ENCODE measurements around the gene PRSS27. TPM values are rescaled to one million over a fixed set of nuclear protein-coding genes. Genes with fewer than 3 reads are reported as not detected.

PRSS27 gene
- polyA plus RNA-seq, 4 donors, result 0.73 to 1.9 (median 1.0) TPM

Other genes with a start within 250 kb of the PRSS27 start
- gene NTN3, start 248.9 kb downstream of the PRSS27 start, polyA plus RNA-seq (ENCODE audit: insufficient read length in 4 of 4), result 1 to 10 TPM; 2.1 to 5.0 (median 2.6) TPM
- gene TBC1D24, start 245.1 kb downstream of the PRSS27 start, polyA plus RNA-seq (ENCODE audit: insufficient read length in 4 of 4), result 10 to 100 TPM; 15.1 to 22.7 (median 18.3) TPM
- gene ATP6V0C, start 206.3 kb downstream of the PRSS27 start, polyA plus RNA-seq (ENCODE audit: insufficient read length in 4 of 4), result 100 to 1,000 TPM; 127 to 274 (median 170) TPM
- gene AMDHD2, start 199.9 kb downstream of the PRSS27 start, polyA plus RNA-seq (ENCODE audit: insufficient read length in 4 of 4), result 10 to 100 TPM; 11.7 to 38.5 (median 23.0) TPM
- 1 to 10 TPM; 1.9 to 7.1 (median 3.5) TPM for gene CEMP1, start 188.8 kb downstream of the PRSS27 start, polyA plus RNA-seq (ENCODE audit: insufficient read length in 4 of 4)
- 10 to 100 TPM; 40.2 to 54.3 (median 46.8) TPM for gene PDPK1, start 182.2 kb downstream of the PRSS27 start, polyA plus RNA-seq (ENCODE audit: insufficient read length in 4 of 4)
- 10 to 100 TPM; 19.2 to 26.0 (median 24.0) TPM for gene KCTD5, start 37.7 kb downstream of the PRSS27 start, polyA plus RNA-seq (ENCODE audit: insufficient read length in 4 of 4)
- gene SRRM2, start 32.4 kb upstream of the PRSS27 start, polyA plus RNA-seq (ENCODE audit: insufficient read length in 4 of 4), result 100 to 1,000 TPM; 437 to 838 (median 600) TPM
- 100 to 1,000 TPM; 211 to 300 (median 224) TPM for gene ELOB, start 57.1 kb upstream of the PRSS27 start, polyA plus RNA-seq (ENCODE audit: insufficient read length in 4 of 4)
- gene PRSS33, start 67.3 kb upstream of the PRSS27 start, polyA plus RNA-seq (ENCODE audit: insufficient read length in 4 of 4), result under 1 TPM in 3 of 4 donors, not detected in 1; 0.18 to 0.80 (median 0.20) TPM
- not detected for gene PRSS41, start 78.2 kb upstream of the PRSS27 start, polyA plus RNA-seq (ENCODE audit: insufficient read length in 4 of 4)
- gene PRSS21, start 97.0 kb upstream of the PRSS27 start, polyA plus RNA-seq (ENCODE audit: insufficient read length in 4 of 4), result under 1 TPM in 1 of 4 donors, not detected in 3; 0.44 TPM
- under 1 TPM in 3 of 4 donors, not detected in 1; 0.42 to 0.50 (median 0.47) TPM for gene ZG16B, start 110.1 kb upstream of the PRSS27 start, polyA plus RNA-seq (ENCODE audit: insufficient read length in 4 of 4)
- gene PRSS22, start 137.9 kb upstream of the PRSS27 start, polyA plus RNA-seq (ENCODE audit: insufficient read length in 4 of 4), result 10 to 100 TPM in 1 of 4 donors, 1 to 10 TPM in 2, under 1 TPM in 1; 0.35 to 14.5 (median 6.9) TPM
- gene FLYWCH2, start 163.0 kb upstream of the PRSS27 start, polyA plus RNA-seq (ENCODE audit: insufficient read length in 4 of 4), result 10 to 100 TPM; 21.1 to 30.0 (median 23.1) TPM
- gene FLYWCH1, start 191.7 kb upstream of the PRSS27 start, polyA plus RNA-seq (ENCODE audit: insufficient read length in 4 of 4), result 10 to 100 TPM; 14.9 to 35.3 (median 18.5) TPM
- gene KREMEN2, start 244.1 kb upstream of the PRSS27 start, polyA plus RNA-seq (ENCODE audit: insufficient read length in 4 of 4), result 1 to 10 TPM in 3 of 4 donors, not detected in 1; 1.4 to 2.2 (median 1.4) TPM
- gene PAQR4, start 249.1 kb upstream of the PRSS27 start, polyA plus RNA-seq (ENCODE audit: insufficient read length in 4 of 4), result 10 to 100 TPM in 2 of 4 donors, 1 to 10 TPM in 2; 7.0 to 10.8 (median 9.8) TPM